GM19438 (cell line): ENCODE measurements around the gene PACSIN2.
A peak's percentile ranks its signal among the peaks of the same experiment; 100 is the strongest.

Experiments
- ATAC-seq: cut with Tn5 transposase; IDR thresholded peaks from one replicate; pipeline ENCODE4 v1.9.1; 2021; ENCODE audit warnings: low read depth; ENCODE audit not compliant: unreplicated experiment

The PACSIN2 gene

GRCh38 chr22:42908374-42908746 lies 106.6 kb downstream of the PACSIN2 start:
- no peak for ATAC-seq

- no peak for ATAC-seq
These were observed 107.3 kb downstream of the PACSIN2 start for GRCh38 chr22:42907404-42908373.

GRCh38 chr22:42906605-42907348 lies 108.2 kb downstream of the PACSIN2 start:
- ATAC-seq, result no peak

- no peak for ATAC-seq
These were observed 109.2 kb downstream of the PACSIN2 start for GRCh38 chr22:42905702-42906183.

- ATAC-seq, result no peak
These were observed 109.7 kb downstream of the PACSIN2 start for GRCh38 chr22:42905217-42905616.

- ATAC-seq, result no peak
These were observed 110.9 kb downstream of the PACSIN2 start for GRCh38 chr22:42904050-42904449.

GRCh38 chr22:42902875-42903510 lies 112.0 kb downstream of the PACSIN2 start:
- no peak for ATAC-seq

- ATAC-seq, result no peak
These were observed 113.0 kb downstream of the PACSIN2 start for GRCh38 chr22:42901790-42902508.

GRCh38 chr22:42897960-42898359 lies 117.0 kb downstream of the PACSIN2 start:
- no peak for ATAC-seq

- ATAC-seq, result no peak
These were observed 119.4 kb downstream of the PACSIN2 start for GRCh38 chr22:42895541-42895981.

GRCh38 chr22:42895087-42895486 lies 119.9 kb downstream of the PACSIN2 start:
- no peak for ATAC-seq

GRCh38 chr22:42893371-42894150 lies 121.4 kb downstream of the PACSIN2 start:
- no peak for ATAC-seq

- ATAC-seq, result no peak
These were observed 122.2 kb downstream of the PACSIN2 start for GRCh38 chr22:42892571-42893316.

GRCh38 chr22:42892156-42892555 lies 122.8 kb downstream of the PACSIN2 start:
- ATAC-seq, result no peak

- no peak for ATAC-seq
These were observed 123.3 kb downstream of the PACSIN2 start for GRCh38 chr22:42891696-42892095.

- ATAC-seq, result no peak
These were observed 123.9 kb downstream of the PACSIN2 start for GRCh38 chr22:42891008-42891407.

- peak; percentile 59 for ATAC-seq
These were observed 125.6 kb downstream of the PACSIN2 start for GRCh38 chr22:42889304-42889703.

GRCh38 chr22:42887523-42888507 lies 127.1 kb downstream of the PACSIN2 start:
- ATAC-seq, result no peak
